ENCODE results near the gene PDE8B.

The PDE8B gene

GRCh38 chr5:77282337-77283027, 72.0 kb downstream of the PDE8B start:
- Histone ChIP-seq H3K9me3 (no peaks in the 10 kb centered on the region), H3K36me3 (no peaks in the 10 kb centered on the region), H3K9ac (no peak overlapping the region), H3K27ac (no peak overlapping the region), H4K20me1 (no peaks in the 10 kb centered on the region), H3K4me3 (no peak overlapping the region), H3K4me1 (no peaks in the 10 kb centered on the region), H3K4me2 (no peak overlapping the region), H3K27me3 (no peaks in the 10 kb centered on the region)
- TF ChIP-seq Cebpa-rat (IDR thresholded peaks at IDR 0.05): no peak

- H4K20me1 ChIP-seq: no peaks in the 10 kb centered on the region
- no peaks in the 10 kb centered on the region for H3K36me3 ChIP-seq
- no peak overlapping the region for H3K4me3 ChIP-seq
- H3K27me3 ChIP-seq: no peaks in the 10 kb centered on the region
- no peak overlapping the region for H3K9ac ChIP-seq
- H3K9me3 ChIP-seq: no peaks in the 10 kb centered on the region
- no peak overlapping the region for H3K27ac ChIP-seq
- no peak overlapping the region for H3K4me2 ChIP-seq
- H3K4me1 ChIP-seq: no peaks in the 10 kb centered on the region
- TF ChIP-seq Cebpa-rat (IDR thresholded peaks at IDR 0.05): no peak
Measured at GRCh38 chr5:77285251-77285841, 74.9 kb downstream of the PDE8B start.

- Histone ChIP-seq H3K4me3 (no peak overlapping the region), H3K4me2 (peak overlapping the region; percentile 85), H3K4me1 (peaks cover 42% of the 10 kb centered on the region), H3K27ac (peak overlapping the region; percentile 65), H3K36me3 (no peaks in the 10 kb centered on the region), H4K20me1 (no peaks in the 10 kb centered on the region), H3K9me3 (no peaks in the 10 kb centered on the region), H3K9ac (no peak overlapping the region), H3K27me3 (no peaks in the 10 kb centered on the region)
- TF ChIP-seq Cebpa-rat (IDR thresholded peaks at IDR 0.05): no peak
Measured at GRCh38 chr5:77292026-77292757, 81.7 kb downstream of the PDE8B start.

GRCh38 chr5:77294185-77294584, 83.7 kb downstream of the PDE8B start:
- H3K4me2 ChIP-seq: peak overlapping the region; percentile 85
- H3K27ac ChIP-seq: peak overlapping the region; percentile 85
- no peaks in the 10 kb centered on the region for H3K27me3 ChIP-seq
- no peaks in the 10 kb centered on the region for H3K9me3 ChIP-seq
- no peak for TF ChIP-seq Cebpa-rat (IDR thresholded peaks at IDR 0.05)
- H3K9ac ChIP-seq: peak overlapping the region; percentile 69
- H3K4me1 ChIP-seq: peaks cover 42% of the 10 kb centered on the region
- H3K4me3 ChIP-seq: peak overlapping the region; percentile 29; the same call in 1 of the 2 replicates
- H3K36me3 ChIP-seq: no peaks in the 10 kb centered on the region
- H4K20me1 ChIP-seq: no peaks in the 10 kb centered on the region

GRCh38 chr5:77295863-77296378, 85.4 kb downstream of the PDE8B start:
- H4K20me1 ChIP-seq: no peaks in the 10 kb centered on the region
- H3K9ac ChIP-seq: no peak overlapping the region
- no peak overlapping the region for H3K4me3 ChIP-seq
- no peaks in the 10 kb centered on the region for H3K9me3 ChIP-seq
- no peak overlapping the region for H3K27ac ChIP-seq
- H3K4me1 ChIP-seq: peaks cover 47% of the 10 kb centered on the region
- no peak overlapping the region for H3K4me2 ChIP-seq
- H3K36me3 ChIP-seq: no peaks in the 10 kb centered on the region
- TF ChIP-seq Cebpa-rat (IDR thresholded peaks at IDR 0.05): no peak
- H3K27me3 ChIP-seq: no peaks in the 10 kb centered on the region

- H3K4me2 ChIP-seq: no peak overlapping the region
- TF ChIP-seq Cebpa-rat (IDR thresholded peaks at IDR 0.05): no peak
Measured at GRCh38 chr5:77298146-77298545, 87.7 kb downstream of the PDE8B start.

GRCh38 chr5:77300451-77300850, 90.0 kb downstream of the PDE8B start:
- no peak overlapping the region for H3K27ac ChIP-seq
- H3K27me3 ChIP-seq: no peaks in the 10 kb centered on the region
- no peaks in the 10 kb centered on the region for H3K36me3 ChIP-seq
- no peaks in the 10 kb centered on the region for H3K9me3 ChIP-seq
- no peak overlapping the region for H3K9ac ChIP-seq
- no peak for TF ChIP-seq Cebpa-rat (IDR thresholded peaks at IDR 0.05)
- H3K4me1 ChIP-seq: peaks cover 15% of the 10 kb centered on the region; the same call in 1 of the 2 replicates
- no peak overlapping the region for H3K4me3 ChIP-seq
- no peak overlapping the region; the same call in 1 of the 2 replicates for H3K4me2 ChIP-seq
- no peaks in the 10 kb centered on the region for H4K20me1 ChIP-seq

More at GRCh38 chr5:77298146-77298545, 87.7 kb downstream of the PDE8B start:
- H3K9me3 ChIP-seq: no peaks in the 10 kb centered on the region
- no peak overlapping the region for H3K4me3 ChIP-seq
- H3K9ac ChIP-seq: no peak overlapping the region
- no peaks in the 10 kb centered on the region for H3K36me3 ChIP-seq
- H3K27me3 ChIP-seq: no peaks in the 10 kb centered on the region
- H3K27ac ChIP-seq: no peak overlapping the region
- H4K20me1 ChIP-seq: no peaks in the 10 kb centered on the region
- peaks cover 38% of the 10 kb centered on the region for H3K4me1 ChIP-seq

GRCh38 chr5:77301447-77301883, 91.0 kb downstream of the PDE8B start:
- Histone ChIP-seq H3K9me3 (no peaks in the 10 kb centered on the region), H3K9ac (no peak overlapping the region), H3K4me1 (peaks cover 13% of the 10 kb centered on the region; the same call in 1 of the 2 replicates), H3K4me3 (no peak overlapping the region), H3K27me3 (no peaks in the 10 kb centered on the region), H3K36me3 (no peaks in the 10 kb centered on the region), H4K20me1 (no peaks in the 10 kb centered on the region), H3K27ac (no peak overlapping the region), H3K4me2 (no peak overlapping the region; the same call in 1 of the 2 replicates)
- TF ChIP-seq Cebpa-rat (IDR thresholded peaks at IDR 0.05): no peak

- no peak overlapping the region for H3K4me2 ChIP-seq
- no peak overlapping the region for H3K4me3 ChIP-seq
- H3K9me3 ChIP-seq: no peaks in the 10 kb centered on the region
- H3K36me3 ChIP-seq: no peaks in the 10 kb centered on the region
- no peak overlapping the region for H3K27ac ChIP-seq
- no peaks in the 10 kb centered on the region for H4K20me1 ChIP-seq
- H3K9ac ChIP-seq: no peak overlapping the region
- no peaks in the 10 kb centered on the region for H3K27me3 ChIP-seq
- TF ChIP-seq Cebpa-rat (IDR thresholded peaks at IDR 0.05): no peak
- peaks cover 13% of the 10 kb centered on the region; the same call in 1 of the 2 replicates for H3K4me1 ChIP-seq
Measured at GRCh38 chr5:77302247-77302646, 91.8 kb downstream of the PDE8B start.
